Endothelial cell of umbilical vein (primary cell): ENCODE measurements around the gene FZR1. TPM values are rescaled to one million over a fixed set of nuclear protein-coding genes. Genes with fewer than 3 reads are reported as not detected.

Experiments used
- BruUV-seq: library from RNA; stranded (reverse); fragments of 400-500 nt; replicated peaks from 2 replicates; lab custom pipeline; 2021; lab: Mats Ljungman, UMichigan
- CTCF ChIA-PET: fragments of 300-600, 350-600 bp; sonication (Branson Sonifier 250); formaldehyde crosslinking; loops from one replicate; lab custom pipeline; 2021; ENCODE audit warnings: antibody characterized with exemption, inconsistent platforms; lab: Charles Lee
- POLR2A ChIA-PET: fragments of 300-600, 350-600 bp; sonication (Branson Sonifier 250); formaldehyde crosslinking; loops from one replicate; lab custom pipeline; 2021; ENCODE audit warnings: antibody characterized with exemption, inconsistent platforms; lab: Charles Lee
- DNase-seq: peaks from one replicate; pipeline ENCODE4 v3.0.0-alpha.2; 2011; ENCODE audit warnings: low read depth, low spot score
- FAIRE-seq: peaks from 2 replicates; lab custom pipeline; 2011; peaks lifted over from hg19 to GRCh38; lab: Jason Lieb, UNC
- H2AFZ ChIP-seq: 2 replicates; pipeline ENCODE4 v1.6.0; 2012; ENCODE audit warnings: low read depth, low read length, control low read depth, inconsistent platforms
- H3K27ac ChIP-seq: 2 replicates; pipeline ENCODE4 v1.5.1; 2011; ENCODE audit warnings: low read depth, mild to moderate bottlenecking, control low read depth, low read length, moderate library complexity; ENCODE audit not compliant: insufficient read depth
- H3K27me3 ChIP-seq, 2 experiments: 2 replicates each; pipeline versions ENCODE4 v1.6.0 to v1.6.1; 2011; ENCODE audit warnings: low read length in 2 of 2, mixed read lengths in 1 of 2; ENCODE audit not compliant: control insufficient read depth in 2 of 2, insufficient read depth in 2 of 2
- H3K36me3 ChIP-seq, 2 experiments: 2 replicates in 1 of 2; 3 replicates in 1 of 2; pipeline ENCODE4 v1.5.1; 2011; ENCODE audit warnings: low read length in 2 of 2, mild to moderate bottlenecking in 1 of 2, moderate library complexity in 1 of 2; ENCODE audit not compliant: control insufficient read depth in 2 of 2, insufficient read depth in 2 of 2; ENCODE audit errors: extremely low read depth in 1 of 2
- H3K4me1 ChIP-seq: 3 replicates; pipeline ENCODE4 v1.5.1; 2011; ENCODE audit warnings: mild to moderate bottlenecking, low read length; ENCODE audit not compliant: control insufficient read depth, insufficient read depth; ENCODE audit errors: extremely low read depth
- H3K4me2 ChIP-seq: 2 replicates; pipeline ENCODE4 v1.6.1; 2011; ENCODE audit warnings: low read length, control low read depth, mixed read lengths; ENCODE audit not compliant: insufficient read depth
- H3K4me3 ChIP-seq, 3 experiments: fragments of 200-600 bp in 1 of 3; sonication (generic), shearing (Covaris generic) in 1 of 3; replicated peaks in 1 of 3; 2 replicates each; pipeline ENCODE4 v1.5.1; 2011 to 2016; ENCODE audit warnings: control low read depth in 3 of 3, low read length in 3 of 3, mild to moderate bottlenecking in 2 of 3, inconsistent platforms in 1 of 3, low read depth in 1 of 3, moderate library complexity in 1 of 3; ENCODE audit not compliant: insufficient read depth in 1 of 3
- H3K79me2 ChIP-seq: 2 replicates; pipeline ENCODE4 v1.6.0; 2012; ENCODE audit warnings: low read length, inconsistent platforms; ENCODE audit not compliant: control insufficient read depth, insufficient read depth
- H3K9ac ChIP-seq: replicated peaks from 2 replicates; pipeline ENCODE3; 2011; ENCODE audit warnings: low read length, control low read depth; ENCODE audit not compliant: insufficient read depth; ENCODE audit errors: extremely low read depth
- H3K9me1 ChIP-seq: replicated peaks from 3 replicates; pipeline ENCODE4 v1.6.0; 2011; ENCODE audit warnings: mild to moderate bottlenecking, low read length; ENCODE audit not compliant: control insufficient read depth, insufficient read depth; ENCODE audit errors: extremely low read depth
- H3K9me3 ChIP-seq: replicated peaks from 2 replicates; pipeline ENCODE4 v1.5.1; 2012; ENCODE audit warnings: low read length, inconsistent platforms; ENCODE audit not compliant: control insufficient read depth, insufficient read depth
- H4K20me1 ChIP-seq: replicated peaks from 2 replicates; pipeline ENCODE3; 2011; ENCODE audit warnings: mild to moderate bottlenecking, low read length; ENCODE audit not compliant: control insufficient read depth, insufficient read depth; ENCODE audit errors: extremely low read depth
- EZH2 ChIP-seq: IDR thresholded peaks from 2 replicates; pipeline ENCODE4 v1.6.1; 2012; ENCODE audit warnings: borderline replicate concordance, low read depth, mild to moderate bottlenecking, moderate library complexity, low read length, inconsistent platforms; ENCODE audit not compliant: severe bottlenecking
- FOS ChIP-seq: IDR thresholded peaks from 2 replicates; pipeline ENCODE4 v1.6.1; 2011; ENCODE audit warnings: mild to moderate bottlenecking, low read length, moderate library complexity, borderline replicate concordance; ENCODE audit not compliant: insufficient read depth
- GATA2 ChIP-seq: IDR thresholded peaks from 2 replicates; pipeline ENCODE4 v1.7.0; 2011; ENCODE audit warnings: low read depth, mild to moderate bottlenecking, moderate library complexity, mixed read lengths, low read length; ENCODE audit not compliant: insufficient read length, insufficient read depth
- JUN ChIP-seq: IDR thresholded peaks from 2 replicates; pipeline ENCODE4 v1.6.1; 2011; ENCODE audit warnings: borderline replicate concordance, low read depth; ENCODE audit not compliant: insufficient read length, insufficient read depth
- MYC ChIP-seq: IDR thresholded peaks from one replicate; pipeline ENCODE4 v1.6.1; 2011; ENCODE audit warnings: mild to moderate bottlenecking, low read depth, low read length
- POLR2A ChIP-seq: IDR thresholded peaks from 2 replicates; pipeline ENCODE4 v1.6.1; 2012; ENCODE audit warnings: low read depth, mild to moderate bottlenecking, control low read depth, low read length
- POLR2AphosphoS5 ChIP-seq: IDR thresholded peaks from 2 replicates; pipeline ENCODE4 v1.6.1; 2012; ENCODE audit warnings: low read depth, mild to moderate bottlenecking, control low read depth, low read length, moderate library complexity; ENCODE audit not compliant: insufficient read depth
- dilution Hi-C: fragments of 300-500 bp; cut with MboI; formaldehyde crosslinking; loops from one replicate; pipeline ENCODE4 v1.15.0; 2019; ENCODE audit warnings: low sequenced_read_pairs; ENCODE audit not compliant: extremely low pct_ligation_motif_present
- intact Hi-C: fragments of 100-400 bp; cut with micrococcal nuclease; formaldehyde crosslinking; loops from one replicate; pipeline ENCODE4 v1.10.0; 2022
- polyA plus RNA-seq, 4 experiments: library from polyadenylated mRNA; depleted of rRNA in 3 of 4; stranded (reverse) in 3 of 4; unstranded in 1 of 4; fragments of >200 nt; gene quantifications; 2 replicates each; pipeline versions ENCODE4 v1.2.1 to v1.2.3, GENCODE V29; 2011 to 2012; ENCODE audit warnings: missing spikeins in 1 of 4
- total RNA-seq: library from RNA; stranded (reverse); gene quantifications from 2 replicates; pipeline ENCODE4 v1.2.3, GENCODE V29; 2021
- TF ChIP-seq, protein P1 (sequence below), 2 donors: IDR thresholded peaks; 1 replicate in 1 of 2; 2 replicates in 1 of 2; pipeline ENCODE4 v1.5.1; 2011; ENCODE audit warnings: low read length in 2 of 2, mild to moderate bottlenecking in 2 of 2, moderate library complexity in 2 of 2, control low read depth in 1 of 2, inconsistent platforms in 1 of 2, low read depth in 1 of 2; ENCODE audit not compliant: insufficient read depth in 1 of 2; ENCODE audit errors: extremely low read depth in 1 of 2
- TF ChIP-seq, protein P2 (sequence below): IDR thresholded peaks from 2 replicates; pipeline ENCODE4 v1.6.1; 2011; ENCODE audit not compliant: insufficient read depth, insufficient read length

FZR1 gene
- total and polyA plus RNA-seq, 2 donors (not counting 3 experiments of a cell fraction or from before 2014, with no cell fraction given): 35.9 to 60.4 TPM

DNA sequence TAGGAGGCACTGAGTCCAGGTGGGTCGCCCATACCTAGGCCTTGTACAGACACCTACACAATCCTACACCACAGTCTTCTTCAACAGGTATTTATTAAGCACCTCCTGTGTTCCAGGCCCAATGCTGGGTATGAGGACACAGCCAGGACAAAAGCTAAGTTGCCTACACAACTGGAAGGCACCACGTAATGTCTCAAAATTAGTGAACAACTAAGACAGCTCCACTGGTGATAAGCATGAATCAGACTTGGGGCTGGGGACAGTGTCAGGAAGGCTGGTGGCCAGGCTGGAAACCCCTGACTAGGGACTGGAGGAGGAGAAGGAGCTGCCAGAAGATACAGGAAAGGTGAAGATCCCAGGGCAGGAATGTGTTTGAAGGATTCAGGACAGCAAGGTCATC is 28.2 kb upstream of the FZR1 start:
- dilution Hi-C loops: no loop called here
- no peak overlapping the region for H3K27ac ChIP-seq
- no peaks in the 10 kb centered on the region for H3K36me3 ChIP-seq
- no peak overlapping the region for H3K9ac ChIP-seq
- no TSS peak for BruUV-seq
- H3K79me2 ChIP-seq: no peaks in the 10 kb centered on the region
- H3K4me1 ChIP-seq: no peaks in the 10 kb centered on the region
- no peaks in the 10 kb centered on the region for H3K9me1 ChIP-seq
- no peaks in the 10 kb centered on the region for H3K9me3 ChIP-seq
- H2AFZ ChIP-seq: no peak overlapping the region
- H3K4me3 ChIP-seq: no peak overlapping the region
- no peaks in the 10 kb centered on the region for H4K20me1 ChIP-seq
- H3K4me2 ChIP-seq: no peak overlapping the region
- DNase-seq: no peak
- no peak for FAIRE-seq
- H3K27me3 ChIP-seq: peaks cover 3 to 11% of the 10 kb centered on the region in 2 experiments
- intact Hi-C loops: no loop called here
- ChIA-PET POLR2A (no interaction called here), CTCF (interaction anchor here (1.5 kb wide), 2 partner anchors 9 to 151 kb away, joined by 5 to 6 read pairs; no protein-coding TSS in a partner anchor)
- TF ChIP-seq POLR2AphosphoS5: no peak
- no peak for TF ChIP-seq JUN
- TF ChIP-seq GATA2: no peak
- TF ChIP-seq EZH2: no peak

DNA sequence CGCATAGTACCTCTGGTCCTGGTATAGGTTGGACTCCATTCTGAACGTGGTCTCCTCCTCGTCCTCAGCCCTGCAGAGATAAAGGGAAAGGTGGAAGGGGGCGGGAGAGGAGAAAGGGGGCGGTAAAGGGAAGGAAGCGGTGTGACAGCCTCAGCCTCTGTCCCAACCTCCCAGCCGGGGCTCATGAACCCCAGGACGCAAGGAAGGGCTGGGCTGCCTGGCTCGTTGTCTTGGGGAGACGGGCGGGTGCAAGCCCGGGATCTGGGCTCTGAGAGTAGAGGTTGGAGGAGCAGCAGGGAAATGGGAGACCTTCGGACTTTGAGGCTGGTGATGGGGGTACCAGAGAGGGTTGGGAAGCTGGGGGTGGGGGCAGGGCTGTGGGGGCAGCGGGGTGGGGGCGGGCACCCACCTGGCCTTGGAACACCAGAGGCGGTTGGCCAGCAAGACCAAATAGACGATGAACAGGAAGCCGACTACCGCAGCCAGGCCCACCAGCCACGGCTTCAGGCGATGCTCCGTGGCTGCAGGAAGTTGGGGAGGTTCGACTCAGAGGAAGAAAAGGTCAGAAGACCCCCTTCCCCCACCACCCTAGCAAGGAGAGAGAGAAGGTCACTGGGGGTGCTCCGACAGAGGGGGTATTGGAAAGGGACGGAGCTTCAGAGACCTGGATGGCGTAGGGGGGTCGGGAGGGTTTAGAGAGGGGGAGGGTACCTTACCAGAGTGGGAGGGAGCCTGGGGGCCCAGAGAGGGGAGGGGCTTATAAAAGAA is 27.5 kb upstream of the FZR1 start:
- FAIRE-seq: no peak

More for the DNA sequence above, 27.5 kb upstream of the FZR1 start:
- no peaks in the 10 kb centered on the region for H3K9me1 ChIP-seq
- H3K27ac ChIP-seq: no peak overlapping the region
- no TSS peak for BruUV-seq
- POLR2A ChIA-PET: no interaction called here
- H3K9me3 ChIP-seq: no peaks in the 10 kb centered on the region
- no peak overlapping the region for H3K4me2 ChIP-seq
- no peaks in the 10 kb centered on the region for H4K20me1 ChIP-seq
- H3K4me1 ChIP-seq: no peaks in the 10 kb centered on the region
- no peaks in the 10 kb centered on the region for H3K36me3 ChIP-seq
- DNase-seq: no peak
- CTCF ChIA-PET: interaction anchor here (0.6 to 1.5 kb wide), 5 partner anchors 9 to 976 kb away, joined by 4 to 8 read pairs (median 5); no protein-coding TSS in a partner anchor
- H3K79me2 ChIP-seq: no peaks in the 10 kb centered on the region
- peaks cover 3 to 11% of the 10 kb centered on the region in 2 experiments for H3K27me3 ChIP-seq
- H3K4me3 ChIP-seq: no peak overlapping the region
- no peak overlapping the region for H2AFZ ChIP-seq
- dilution Hi-C loops (no loop called here), intact Hi-C loops (no loop called here)
- no peak overlapping the region for H3K9ac ChIP-seq
- TF ChIP-seq, protein P1, sequence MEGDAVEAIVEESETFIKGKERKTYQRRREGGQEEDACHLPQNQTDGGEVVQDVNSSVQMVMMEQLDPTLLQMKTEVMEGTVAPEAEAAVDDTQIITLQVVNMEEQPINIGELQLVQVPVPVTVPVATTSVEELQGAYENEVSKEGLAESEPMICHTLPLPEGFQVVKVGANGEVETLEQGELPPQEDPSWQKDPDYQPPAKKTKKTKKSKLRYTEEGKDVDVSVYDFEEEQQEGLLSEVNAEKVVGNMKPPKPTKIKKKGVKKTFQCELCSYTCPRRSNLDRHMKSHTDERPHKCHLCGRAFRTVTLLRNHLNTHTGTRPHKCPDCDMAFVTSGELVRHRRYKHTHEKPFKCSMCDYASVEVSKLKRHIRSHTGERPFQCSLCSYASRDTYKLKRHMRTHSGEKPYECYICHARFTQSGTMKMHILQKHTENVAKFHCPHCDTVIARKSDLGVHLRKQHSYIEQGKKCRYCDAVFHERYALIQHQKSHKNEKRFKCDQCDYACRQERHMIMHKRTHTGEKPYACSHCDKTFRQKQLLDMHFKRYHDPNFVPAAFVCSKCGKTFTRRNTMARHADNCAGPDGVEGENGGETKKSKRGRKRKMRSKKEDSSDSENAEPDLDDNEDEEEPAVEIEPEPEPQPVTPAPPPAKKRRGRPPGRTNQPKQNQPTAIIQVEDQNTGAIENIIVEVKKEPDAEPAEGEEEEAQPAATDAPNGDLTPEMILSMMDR (IDR thresholded peaks at IDR 0.05; ENCODE audit: extremely low read depth in 1 of 2, insufficient read depth in 1 of 2, low read depth in 1 of 2, low read length in 2 of 2): no peak
- TF ChIP-seq FOS: no peak
- TF ChIP-seq, protein P2, sequence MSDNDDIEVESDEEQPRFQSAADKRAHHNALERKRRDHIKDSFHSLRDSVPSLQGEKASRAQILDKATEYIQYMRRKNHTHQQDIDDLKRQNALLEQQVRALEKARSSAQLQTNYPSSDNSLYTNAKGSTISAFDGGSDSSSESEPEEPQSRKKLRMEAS: no peak
- TF ChIP-seq EZH2: no peak
- TF ChIP-seq POLR2A: no peak
- no peak for TF ChIP-seq JUN
- TF ChIP-seq MYC: no peak
- no peak for TF ChIP-seq GATA2
- TF ChIP-seq POLR2AphosphoS5: no peak
